Activated T-helper 2 cell treated with anti-CD3 and anti-CD28 coated beads, Interferon-gamma antibody, Interleukin-2, Interleukin-4, amounts not matched to agents 10 μg/mL and 5 μg/mL and 100 μg/mL, durations not matched to agents 14 hours and 24 hours and 36 hours (primary cell): ENCODE data around the gene VPS13D. TPM values are rescaled to one million over a fixed set of nuclear protein-coding genes. Genes with fewer than 3 reads are reported as not detected.

Experiments
- DNase-seq: peaks from one replicate; pipeline ENCODE4 v3.0.0; 2021; ENCODE audit warnings: low spot score
- H3K27ac Mint-ChIP-seq: one replicate; pipeline ENCODE4 v1.8.0; 2021; ENCODE audit warnings: mixed read lengths
- H3K27me3 Mint-ChIP-seq: one replicate; pipeline ENCODE4 v1.8.0; 2021; ENCODE audit warnings: low read depth, mixed read lengths
- H3K36me3 Mint-ChIP-seq: one replicate; pipeline ENCODE4 v1.8.0; 2021; ENCODE audit warnings: low read depth, mixed read lengths
- H3K4me1 Mint-ChIP-seq: one replicate; pipeline ENCODE4 v1.8.0; 2021; ENCODE audit warnings: low read depth, mixed read lengths
- H3K4me3 Mint-ChIP-seq: one replicate; pipeline ENCODE4 v1.8.0; 2021; ENCODE audit warnings: low read depth, mild to moderate bottlenecking, moderate library complexity, mixed read lengths
- H3K9me3 Mint-ChIP-seq: one replicate; pipeline ENCODE4 v1.8.0; 2021; ENCODE audit warnings: mixed read lengths
- intact Hi-C: fragments of 100-400 bp; cut with micrococcal nuclease; formaldehyde crosslinking; loops from one replicate; pipeline ENCODE4 v1.15.1; 2023
- total RNA-seq: library from RNA; stranded (reverse); gene quantifications from 2 replicates; pipeline ENCODE4 v1.2.3, GENCODE V29; 2022

Gene VPS13D
- total RNA-seq, 1 donor from 2014 or later = 28.6 TPM

DNA sequence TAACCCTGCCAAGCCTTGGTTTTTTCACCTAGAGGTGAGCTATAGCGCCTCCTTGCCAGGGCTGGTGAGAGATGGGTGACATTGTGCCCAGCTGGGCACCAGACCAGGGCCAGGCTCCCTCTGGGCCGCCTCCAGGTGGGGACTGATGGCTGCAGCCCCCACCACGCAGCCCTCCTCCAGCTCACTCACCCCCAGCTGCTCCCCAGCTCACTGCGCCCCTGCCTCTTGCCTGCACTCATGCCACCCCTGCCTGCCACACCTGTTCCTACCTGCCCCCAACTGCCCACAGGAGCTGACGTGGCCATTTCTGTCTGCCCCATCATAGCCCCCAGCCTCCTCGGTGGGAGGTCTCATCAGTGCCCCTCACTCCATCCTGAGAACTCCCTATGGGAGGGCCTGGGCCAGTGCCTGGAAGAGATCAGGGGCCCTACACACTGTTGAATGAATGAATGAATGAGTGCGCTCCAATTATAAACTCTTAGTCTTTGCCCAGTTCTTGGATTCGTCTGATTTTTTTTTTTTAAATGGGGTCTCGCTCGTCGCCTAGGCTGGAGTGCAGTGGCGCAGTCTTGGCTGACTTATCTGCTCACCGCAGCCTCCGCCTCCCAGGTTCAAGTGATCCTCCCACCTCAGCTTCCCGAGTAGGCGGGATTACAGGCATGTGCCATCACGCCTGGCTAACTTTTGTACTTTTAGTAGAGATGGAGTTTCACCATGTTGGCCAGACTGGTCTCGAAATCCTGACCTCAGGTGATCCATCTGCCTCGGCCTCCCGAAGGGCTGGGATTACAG is 26.4 kb upstream of the VPS13D start:
- intact Hi-C loops = loop anchor here (2.0 kb wide), 2 partner anchors 25 to 47 kb away; no protein-coding TSS in a partner anchor
- H3K27ac Mint-ChIP-seq = peak overlapping the region; percentile 85

DNA sequence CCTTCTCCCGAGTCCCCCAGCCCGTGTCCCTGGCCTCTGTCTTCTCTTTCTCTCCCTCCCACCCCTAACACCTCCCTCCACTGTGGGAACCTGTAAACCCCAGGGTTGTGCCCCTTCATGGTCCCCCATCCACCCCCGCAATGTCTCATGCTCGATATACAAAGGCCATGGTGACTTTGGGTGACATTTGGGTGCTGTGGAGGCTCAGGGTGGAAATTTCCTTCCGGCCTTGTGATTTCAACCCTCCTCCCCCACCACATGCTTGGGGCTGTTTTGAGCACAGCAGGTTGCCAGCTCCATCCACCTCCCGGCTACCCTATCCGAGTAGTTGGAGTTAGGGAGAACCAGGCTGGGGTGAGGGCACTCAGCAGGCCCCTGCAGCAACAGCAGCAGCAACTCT is 25.7 kb upstream of the VPS13D start:
- Mint-ChIP-seq H3K36me3 (peaks cover 73% of the 10 kb centered on the region), H3K9me3 (no peaks in the 10 kb centered on the region), H3K4me1 (peaks cover 42% of the 10 kb centered on the region), H3K27ac (peak overlapping the region; percentile 85), H3K4me3 (no peak overlapping the region), H3K27me3 (no peaks in the 10 kb centered on the region)
- no peak for DNase-seq
- intact Hi-C loops = loop anchor here (2.0 kb wide), 2 partner anchors 25 to 47 kb away; no protein-coding TSS in a partner anchor

More for the DNA sequence above, 26.4 kb upstream of the VPS13D start:
- H3K27me3 Mint-ChIP-seq = no peaks in the 10 kb centered on the region
- H3K4me1 Mint-ChIP-seq = peaks cover 39% of the 10 kb centered on the region
- no peaks in the 10 kb centered on the region for H3K9me3 Mint-ChIP-seq
- DNase-seq = no peak
- H3K36me3 Mint-ChIP-seq = peaks cover 69% of the 10 kb centered on the region
- no peak overlapping the region for H3K4me3 Mint-ChIP-seq

DNA sequence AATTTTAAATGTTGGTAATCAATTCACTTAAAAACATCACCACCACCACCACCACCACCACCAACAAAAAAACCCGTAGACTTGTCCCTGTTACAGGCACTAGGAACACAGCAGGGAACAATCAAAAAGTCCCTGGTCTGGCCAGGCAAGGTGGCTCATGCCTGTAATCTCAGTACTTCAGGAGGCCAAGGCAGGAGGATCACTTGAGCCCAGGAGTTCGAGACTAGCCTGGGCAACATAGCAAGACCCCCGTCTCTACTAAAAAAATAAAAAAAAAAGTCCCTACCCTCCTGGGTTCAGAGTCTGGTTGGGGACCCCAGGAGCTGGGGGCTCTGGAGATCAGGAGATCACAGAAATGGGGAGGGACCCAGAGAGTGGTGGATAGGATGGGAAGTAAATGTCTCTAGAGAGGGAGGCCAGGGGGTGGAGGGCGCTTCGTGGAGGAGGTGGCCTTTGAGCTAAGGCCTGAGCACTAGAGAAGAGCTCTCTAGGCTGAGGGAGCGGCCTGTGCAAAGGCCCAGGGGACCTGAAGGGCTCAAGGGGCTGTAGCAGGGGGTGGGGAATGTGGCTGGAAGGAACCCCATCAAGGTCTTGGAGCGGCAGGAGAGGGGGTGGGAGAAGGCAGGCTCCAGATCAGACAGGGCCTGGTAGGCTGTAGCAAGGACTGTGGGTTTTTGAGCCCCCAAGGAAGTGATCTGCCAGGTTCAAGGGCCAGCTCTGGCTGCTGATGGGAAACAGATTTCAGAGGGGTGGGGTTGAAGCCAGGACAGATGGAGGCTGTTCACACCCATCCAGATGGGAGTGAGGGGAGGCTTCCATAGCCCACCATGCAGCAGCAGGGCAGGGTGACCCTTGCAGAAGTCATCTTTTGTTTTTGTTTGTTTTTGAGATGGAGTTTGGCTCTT is 24.8 kb upstream of the VPS13D start:
- intact Hi-C loops = loop anchor here (2.0 kb wide), 2 partner anchors 26 to 48 kb away; no protein-coding TSS in a partner anchor
- no peak for DNase-seq
- H3K27me3 Mint-ChIP-seq = no peaks in the 10 kb centered on the region
- peak overlapping the region; percentile 85 for H3K27ac Mint-ChIP-seq
- no peak overlapping the region for H3K4me3 Mint-ChIP-seq
- H3K9me3 Mint-ChIP-seq = no peaks in the 10 kb centered on the region
- H3K36me3 Mint-ChIP-seq = peaks cover 74% of the 10 kb centered on the region
- H3K4me1 Mint-ChIP-seq = peaks cover 44% of the 10 kb centered on the region

DNA sequence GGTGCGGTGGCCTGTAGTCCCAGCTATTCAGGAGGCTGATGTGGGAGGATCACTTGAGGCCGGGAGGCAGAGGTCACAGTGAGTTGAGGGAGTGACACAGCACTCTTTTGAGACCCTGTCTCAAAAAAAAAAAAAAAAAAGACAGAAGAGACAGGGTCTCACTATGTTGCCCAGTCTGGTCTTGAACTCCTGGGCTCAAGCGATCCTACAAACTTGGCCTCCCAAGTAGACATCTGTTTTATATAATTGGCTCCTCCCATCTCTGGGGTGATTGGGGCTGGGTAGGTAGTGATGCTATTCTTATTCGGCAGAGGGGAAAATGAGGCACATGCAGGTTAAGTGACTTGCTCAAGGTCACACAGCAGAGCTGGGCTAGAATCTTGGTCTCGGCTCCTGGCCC is 23.6 kb upstream of the VPS13D start:
- Mint-ChIP-seq H3K4me1 (peaks cover 49% of the 10 kb centered on the region), H3K27ac (peak overlapping the region; percentile 39), H3K36me3 (peaks cover 66% of the 10 kb centered on the region), H3K4me3 (no peak overlapping the region), H3K27me3 (no peaks in the 10 kb centered on the region), H3K9me3 (no peaks in the 10 kb centered on the region)
- intact Hi-C loops = no loop called here
- DNase-seq = no peak

DNA sequence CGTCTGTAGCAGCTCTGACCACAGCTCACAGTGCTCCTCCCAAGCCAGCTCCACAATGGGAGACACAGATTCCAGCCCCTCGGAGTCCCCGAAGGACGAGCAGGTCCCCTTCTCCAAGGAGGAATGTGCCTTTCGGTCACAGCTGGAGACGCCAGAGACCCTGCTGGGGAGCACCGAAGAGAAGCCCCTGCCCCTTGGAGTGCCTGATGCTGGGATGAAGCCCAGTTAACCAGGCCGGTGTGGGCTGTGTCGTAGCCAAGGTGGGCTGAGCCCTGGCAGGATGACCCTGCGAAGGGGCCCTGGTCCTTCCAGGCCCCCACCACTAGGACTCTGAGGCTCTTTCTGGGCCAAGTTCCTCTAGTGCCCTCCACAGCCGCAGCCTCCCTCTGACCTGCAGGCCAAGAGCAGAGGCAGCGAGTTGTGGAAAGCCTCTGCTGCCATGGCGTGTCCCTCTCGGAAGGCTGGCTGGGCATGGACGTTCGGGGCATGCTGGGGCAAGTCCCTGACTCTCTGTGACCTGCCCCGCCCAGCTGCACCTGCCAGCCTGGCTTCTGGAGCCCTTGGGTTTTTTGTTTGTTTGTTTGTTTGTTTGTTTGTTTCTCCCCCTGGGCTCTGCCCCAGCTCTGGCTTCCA is 22.9 kb upstream of the VPS13D start:
- Mint-ChIP-seq H3K4me3 (no peak overlapping the region), H3K9me3 (no peaks in the 10 kb centered on the region), H3K36me3 (peaks cover 61% of the 10 kb centered on the region), H3K27ac (no peak overlapping the region), H3K4me1 (peaks cover 43% of the 10 kb centered on the region), H3K27me3 (no peaks in the 10 kb centered on the region)
- DNase-seq = no peak
- intact Hi-C loops = no loop called here

DNA sequence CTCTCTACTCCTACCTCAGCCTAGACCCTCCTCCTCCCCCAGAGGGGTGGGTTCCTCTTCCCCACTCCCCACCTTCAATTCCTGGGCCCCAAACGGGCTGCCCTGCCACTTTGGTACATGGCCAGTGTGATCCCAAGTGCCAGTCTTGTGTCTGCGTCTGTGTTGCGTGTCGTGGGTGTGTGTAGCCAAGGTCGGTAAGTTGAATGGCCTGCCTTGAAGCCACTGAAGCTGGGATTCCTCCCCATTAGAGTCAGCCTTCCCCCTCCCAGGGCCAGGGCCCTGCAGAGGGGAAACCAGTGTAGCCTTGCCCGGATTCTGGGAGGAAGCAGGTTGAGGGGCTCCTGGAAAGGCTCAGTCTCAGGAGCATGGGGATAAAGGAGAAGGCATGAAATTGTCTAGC is 21.6 kb upstream of the VPS13D start:
- DNase-seq = no peak
- Mint-ChIP-seq H3K27me3 (peaks cover 2% of the 10 kb centered on the region), H3K36me3 (peaks cover 50% of the 10 kb centered on the region), H3K4me3 (no peak overlapping the region), H3K4me1 (peaks cover 36% of the 10 kb centered on the region), H3K9me3 (no peaks in the 10 kb centered on the region), H3K27ac (peak overlapping the region; percentile 37)
- intact Hi-C loops = no loop called here

DNA sequence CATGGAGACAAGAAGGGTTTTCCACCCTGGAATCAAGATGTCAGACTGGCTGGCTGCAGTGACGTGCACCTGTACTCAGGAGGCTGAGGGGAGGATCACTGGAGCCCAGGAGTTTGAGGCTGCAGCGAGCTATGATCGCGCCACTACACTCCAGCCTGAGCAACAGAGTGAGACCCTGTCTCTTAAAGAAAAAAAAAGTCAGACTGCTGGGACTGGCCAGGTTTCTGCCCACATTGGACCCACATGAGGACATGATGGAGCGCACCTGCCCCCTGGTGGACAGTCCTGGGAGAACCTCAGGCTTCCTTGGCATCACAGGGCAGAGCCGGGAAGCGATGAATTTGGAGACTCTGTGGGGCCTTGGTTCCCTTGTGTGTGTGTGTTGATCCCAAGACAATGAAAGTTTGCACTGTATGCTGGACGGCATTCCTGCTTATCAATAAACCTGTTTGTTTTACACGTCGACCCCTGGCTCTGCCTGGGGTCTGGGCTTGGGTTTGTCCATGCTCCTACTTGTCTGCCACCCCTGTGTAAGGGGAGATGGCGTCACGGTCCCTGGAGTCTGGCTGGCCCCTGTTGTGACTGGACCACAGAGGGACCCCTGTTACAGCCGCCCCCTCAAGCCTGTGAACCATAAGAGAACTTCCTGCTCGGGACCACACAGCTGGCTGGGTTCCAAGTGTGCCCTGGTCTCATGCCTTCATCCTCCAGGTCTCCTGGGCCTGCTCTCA is 20.9 kb upstream of the VPS13D start:
- H3K36me3 Mint-ChIP-seq = peaks cover 43% of the 10 kb centered on the region
- no peak overlapping the region for H3K4me3 Mint-ChIP-seq
- peak overlapping the region; percentile 37 for H3K27ac Mint-ChIP-seq
- H3K4me1 Mint-ChIP-seq = peaks cover 29% of the 10 kb centered on the region
- intact Hi-C loops = loop anchor here (1.0 kb wide), 1 partner anchor 85 kb away; no protein-coding TSS in a partner anchor
- peak; percentile 71 for DNase-seq
- no peaks in the 10 kb centered on the region for H3K9me3 Mint-ChIP-seq
- peaks cover 2% of the 10 kb centered on the region for H3K27me3 Mint-ChIP-seq

DNA sequence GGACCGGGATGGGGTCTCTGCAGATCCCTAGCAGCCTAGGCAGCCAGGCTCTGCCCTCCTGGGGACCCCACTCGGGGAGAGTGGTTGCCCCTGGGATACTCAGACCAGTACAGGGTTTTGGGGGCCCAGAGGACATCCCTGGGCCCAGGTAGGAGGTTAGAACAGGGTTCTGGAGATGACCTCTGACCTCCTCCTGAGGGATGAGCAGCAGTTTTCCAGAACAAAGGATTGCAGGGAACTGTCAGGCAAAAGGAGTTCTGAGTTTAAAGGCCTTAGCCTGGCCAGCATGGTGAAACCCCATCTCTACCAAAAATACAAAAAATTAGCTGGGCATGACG is 20.4 kb upstream of the VPS13D start:
- peaks cover 24% of the 10 kb centered on the region for H3K4me1 Mint-ChIP-seq
- peaks cover 38% of the 10 kb centered on the region for H3K36me3 Mint-ChIP-seq
- peaks cover 2% of the 10 kb centered on the region for H3K27me3 Mint-ChIP-seq
- H3K4me3 Mint-ChIP-seq = no peak overlapping the region
- H3K27ac Mint-ChIP-seq = no peak overlapping the region
- H3K9me3 Mint-ChIP-seq = no peaks in the 10 kb centered on the region
- DNase-seq = no peak
- intact Hi-C loops = loop anchor here (1.0 kb wide), 1 partner anchor 85 kb away; no protein-coding TSS in a partner anchor

DNA sequence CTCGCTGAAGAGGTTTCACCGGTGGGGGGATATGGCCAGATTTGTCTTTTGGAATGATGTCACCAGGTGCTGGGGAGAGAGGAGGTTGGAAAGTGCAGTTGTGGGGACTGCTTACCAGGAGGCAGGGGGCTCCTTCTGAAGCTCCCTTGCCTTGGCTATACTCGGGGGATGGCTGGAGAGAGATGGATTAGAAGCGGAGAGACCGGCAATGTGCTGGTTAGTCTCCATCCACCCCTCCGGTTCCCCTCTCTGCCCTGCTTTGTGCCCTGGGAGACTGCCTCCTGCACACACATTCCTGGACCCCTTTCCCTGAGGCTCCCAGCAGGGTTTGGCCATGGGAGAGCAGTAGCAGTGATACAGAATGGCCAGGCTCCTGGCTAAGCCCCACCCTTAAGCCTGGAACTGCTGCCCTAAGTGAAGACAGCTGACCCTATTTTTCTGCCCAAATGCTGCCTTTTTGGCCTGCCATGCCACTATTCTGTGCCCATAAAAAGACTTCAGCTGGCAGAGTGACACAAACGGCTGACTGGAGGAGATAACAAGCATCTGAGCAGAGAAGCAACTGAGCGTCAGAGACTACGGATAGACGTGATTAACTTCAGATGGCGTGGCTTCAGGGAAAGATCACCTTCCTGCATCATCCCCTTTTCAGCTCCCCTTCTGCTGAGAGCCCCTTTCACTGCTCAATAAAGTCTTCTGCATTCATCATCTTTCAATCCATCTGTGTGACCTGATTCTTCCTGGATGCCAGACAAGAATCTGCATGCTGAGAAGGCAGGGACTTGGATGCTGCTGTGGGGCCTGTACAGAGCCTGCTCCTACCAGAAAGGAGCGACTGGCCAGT is 14.5 kb upstream of the VPS13D start:
- peaks cover 4% of the 10 kb centered on the region for H3K4me1 Mint-ChIP-seq
- no peak for DNase-seq
- intact Hi-C loops = no loop called here
- no peaks in the 10 kb centered on the region for H3K9me3 Mint-ChIP-seq
- H3K36me3 Mint-ChIP-seq = no peaks in the 10 kb centered on the region
- H3K27ac Mint-ChIP-seq = no peak overlapping the region
- no peak overlapping the region for H3K4me3 Mint-ChIP-seq
- H3K27me3 Mint-ChIP-seq = peaks cover 2% of the 10 kb centered on the region

DNA sequence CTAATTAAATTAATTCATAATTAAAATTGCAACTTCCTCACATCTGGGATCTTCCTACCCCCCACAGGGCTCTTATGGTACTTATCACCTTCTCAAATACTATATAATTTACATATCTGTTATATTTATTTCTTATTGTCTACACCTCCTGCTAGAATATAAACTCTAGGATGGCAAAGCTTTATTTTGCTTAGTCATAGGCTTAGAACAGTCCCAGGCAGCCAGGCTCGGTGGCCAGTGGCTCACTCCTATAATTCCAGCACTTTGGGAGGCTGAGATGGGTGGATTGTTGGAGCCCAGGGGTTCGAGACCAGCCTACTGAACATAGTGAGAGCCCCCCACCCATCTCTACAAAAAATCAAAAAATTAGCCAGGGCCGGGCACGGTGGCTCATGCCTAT is 10.0 kb upstream of the VPS13D start:
- H3K4me1 Mint-ChIP-seq = no peaks in the 10 kb centered on the region
- no peak for DNase-seq
- H3K36me3 Mint-ChIP-seq = no peaks in the 10 kb centered on the region
- H3K27ac Mint-ChIP-seq = no peak overlapping the region
- H3K4me3 Mint-ChIP-seq = no peak overlapping the region
- H3K27me3 Mint-ChIP-seq = peaks cover 5% of the 10 kb centered on the region
- intact Hi-C loops = no loop called here
- H3K9me3 Mint-ChIP-seq = peaks cover 6% of the 10 kb centered on the region

DNA sequence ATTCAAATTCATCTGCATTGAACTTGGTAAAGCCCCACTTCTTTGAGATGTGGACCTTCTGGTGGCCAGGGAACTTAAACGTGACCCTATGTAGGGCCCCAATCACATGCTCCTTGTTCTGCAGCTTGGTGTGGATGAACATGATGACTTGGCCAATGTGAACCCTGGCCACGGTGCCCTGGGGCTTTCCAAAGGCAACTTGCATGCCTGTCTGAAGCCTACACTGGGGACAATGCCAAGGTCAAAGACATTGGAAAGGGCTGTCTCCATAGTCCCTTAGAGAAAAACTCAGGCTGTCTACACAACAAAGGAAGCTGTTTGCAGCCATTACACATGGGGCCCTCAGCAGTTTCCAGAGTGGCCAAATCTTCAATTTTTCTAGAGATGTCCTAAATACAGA is 8.9 kb upstream of the VPS13D start:
- Mint-ChIP-seq H3K36me3 (no peaks in the 10 kb centered on the region), H3K27me3 (peaks cover 5% of the 10 kb centered on the region), H3K4me1 (no peaks in the 10 kb centered on the region), H3K4me3 (no peak overlapping the region), H3K27ac (no peak overlapping the region), H3K9me3 (peaks cover 6% of the 10 kb centered on the region)
- intact Hi-C loops = no loop called here
- DNase-seq = no peak
